Gastrocnemius medialis (tissue), 4 donors: ENCODE results near the gene ADGRF5.

ENCODE experiments used
- POLR2A ChIP-seq, 2 donors: fragments of 450-650 bp; IDR thresholded peaks; one replicate each; pipeline ENCODE4 v1.6.1; 2017; ENCODE audit warnings: antibody characterized with exemption in 2 of 2, mild to moderate bottlenecking in 2 of 2, moderate library complexity in 2 of 2
- TF ChIP-seq, protein P1 (sequence below), 5 experiments: fragments of 450-650 bp in 3 of 5; fragments of 200-600 bp in 2 of 5; sonication (generic) in 2 of 5; IDR thresholded peaks in 4 of 5; conservative IDR thresholded peaks in 1 of 5; 1 replicate in 4 of 5; 2 replicates in 1 of 5; pipeline ENCODE4 v1.5.1; 2016 to 2019; ENCODE audit warnings: antibody characterized with exemption in 5 of 5, mild to moderate bottlenecking in 3 of 5, moderate library complexity in 3 of 5

GRCh38 chr6:46932526-46933319, 11.0 kb upstream of the ADGRF5 start:
- TF ChIP-seq, protein P1, sequence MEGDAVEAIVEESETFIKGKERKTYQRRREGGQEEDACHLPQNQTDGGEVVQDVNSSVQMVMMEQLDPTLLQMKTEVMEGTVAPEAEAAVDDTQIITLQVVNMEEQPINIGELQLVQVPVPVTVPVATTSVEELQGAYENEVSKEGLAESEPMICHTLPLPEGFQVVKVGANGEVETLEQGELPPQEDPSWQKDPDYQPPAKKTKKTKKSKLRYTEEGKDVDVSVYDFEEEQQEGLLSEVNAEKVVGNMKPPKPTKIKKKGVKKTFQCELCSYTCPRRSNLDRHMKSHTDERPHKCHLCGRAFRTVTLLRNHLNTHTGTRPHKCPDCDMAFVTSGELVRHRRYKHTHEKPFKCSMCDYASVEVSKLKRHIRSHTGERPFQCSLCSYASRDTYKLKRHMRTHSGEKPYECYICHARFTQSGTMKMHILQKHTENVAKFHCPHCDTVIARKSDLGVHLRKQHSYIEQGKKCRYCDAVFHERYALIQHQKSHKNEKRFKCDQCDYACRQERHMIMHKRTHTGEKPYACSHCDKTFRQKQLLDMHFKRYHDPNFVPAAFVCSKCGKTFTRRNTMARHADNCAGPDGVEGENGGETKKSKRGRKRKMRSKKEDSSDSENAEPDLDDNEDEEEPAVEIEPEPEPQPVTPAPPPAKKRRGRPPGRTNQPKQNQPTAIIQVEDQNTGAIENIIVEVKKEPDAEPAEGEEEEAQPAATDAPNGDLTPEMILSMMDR (IDR thresholded peaks at IDR 0.05 in 4 of 5, conservative IDR thresholded peaks at IDR 0.05 in 1 of 5): no peak
- TF ChIP-seq POLR2A (IDR thresholded peaks at IDR 0.05): no peak
